Fibroblast of gingiva (primary cell): ENCODE data around the gene PRSS1.
"Not testable (repeated sequence)": the region's sequence is repeated elsewhere in the genome, so short reads cannot be mapped to it uniquely, and the experiment has no call there.

ENCODE experiments used
- DNase-seq: peaks from one replicate; pipeline ENCODE4 v3.0.0-alpha.2; 2011; ENCODE audit warnings: low read depth

PRSS1 gene

GRCh38 chr7:142773937-142774744 lies 24.9 kb downstream of the PRSS1 start:
- DNase-seq, result no peak

- no peak for DNase-seq
These were observed 25.6 kb downstream of the PRSS1 start for GRCh38 chr7:142774826-142775225.

GRCh38 chr7:142775351-142776115 lies 26.3 kb downstream of the PRSS1 start:
- DNase-seq, result not testable (repeated sequence)

GRCh38 chr7:142776206-142776844 lies 27.1 kb downstream of the PRSS1 start:
- DNase-seq, result peak; percentile 40

GRCh38 chr7:142776845-142777225 lies 27.6 kb downstream of the PRSS1 start:
- not testable (repeated sequence) for DNase-seq

GRCh38 chr7:142777318-142777717 lies 28.0 kb downstream of the PRSS1 start:
- DNase-seq, result peak; percentile 9

- DNase-seq, result peak; percentile 87
These were observed 33.9 kb downstream of the PRSS1 start for GRCh38 chr7:142782922-142783900.

- DNase-seq, result no peak
These were observed 34.8 kb downstream of the PRSS1 start for GRCh38 chr7:142784096-142784495.

- no peak for DNase-seq
These were observed 35.4 kb downstream of the PRSS1 start for GRCh38 chr7:142784716-142785115.

- DNase-seq, result no peak
These were observed 36.6 kb downstream of the PRSS1 start for GRCh38 chr7:142785841-142786250.

- no peak for DNase-seq
These were observed 37.9 kb downstream of the PRSS1 start for GRCh38 chr7:142787034-142787768.

- no peak for DNase-seq
These were observed 38.5 kb downstream of the PRSS1 start for GRCh38 chr7:142787783-142788182.

- no peak for DNase-seq
These were observed 39.3 kb downstream of the PRSS1 start for GRCh38 chr7:142788303-142789289.

GRCh38 chr7:142789441-142789840 lies 40.2 kb downstream of the PRSS1 start:
- DNase-seq, result no peak

GRCh38 chr7:142790056-142790455 lies 40.8 kb downstream of the PRSS1 start:
- DNase-seq, result no peak

GRCh38 chr7:142790555-142790954 lies 41.3 kb downstream of the PRSS1 start:
- no peak for DNase-seq

- DNase-seq, result no peak
These were observed 42.2 kb downstream of the PRSS1 start for GRCh38 chr7:142791502-142791901.

GRCh38 chr7:142792129-142792528 lies 42.9 kb downstream of the PRSS1 start:
- DNase-seq, result no peak

- DNase-seq, result no peak
These were observed 43.3 kb downstream of the PRSS1 start for GRCh38 chr7:142792593-142792992.

GRCh38 chr7:142793156-142793555 lies 43.9 kb downstream of the PRSS1 start:
- no peak for DNase-seq
